ENCODE measurements around the gene CFAP210.
"Not testable (repeated sequence)": the region's sequence is repeated elsewhere in the genome, so short reads cannot be mapped to it uniquely, and the experiment has no call there.

The CFAP210 gene

GRCh38 chr2:169711751-169712509 lies 17.7 kb upstream of the CFAP210 start:
- DNase-seq (ENCODE audit: low spot score) = no peak

- no peak for DNase-seq (ENCODE audit: low spot score)
Measured at GRCh38 chr2:169709981-169710380, 15.8 kb upstream of the CFAP210 start.

GRCh38 chr2:169709331-169709730 lies 15.1 kb upstream of the CFAP210 start:
- no peak for DNase-seq (ENCODE audit: low spot score)

- no peak for DNase-seq (ENCODE audit: low spot score)
Measured at GRCh38 chr2:169707626-169708025, 13.4 kb upstream of the CFAP210 start.

- no peak for DNase-seq (ENCODE audit: low spot score)
Measured at GRCh38 chr2:169705927-169706326, 11.7 kb upstream of the CFAP210 start.

GRCh38 chr2:169704160-169704708 lies 10.0 kb upstream of the CFAP210 start:
- no peak for DNase-seq (ENCODE audit: low spot score)

- DNase-seq (ENCODE audit: low spot score) = no peak
Measured at GRCh38 chr2:169702996-169703395, 8.8 kb upstream of the CFAP210 start.

- DNase-seq (ENCODE audit: low spot score) = not testable (repeated sequence)
Measured at GRCh38 chr2:169699173-169699572, 5.0 kb upstream of the CFAP210 start.

GRCh38 chr2:169696381-169696780 lies 2.2 kb upstream of the CFAP210 start:
- no peak for DNase-seq (ENCODE audit: low spot score)

- DNase-seq (ENCODE audit: low spot score) = no peak
Measured at GRCh38 chr2:169694894-169695260, 672 bp upstream of the CFAP210 start.

- peak; percentile 30 for DNase-seq (ENCODE audit: low spot score)
Measured at GRCh38 chr2:169693360-169693759, 845 bp downstream of the CFAP210 start.

- no peak for DNase-seq (ENCODE audit: low spot score)
Measured at GRCh38 chr2:169692718-169693117, 1.5 kb downstream of the CFAP210 start.

- DNase-seq (ENCODE audit: low spot score) = no peak
Measured at GRCh38 chr2:169690958-169691357, 3.2 kb downstream of the CFAP210 start.

GRCh38 chr2:169687943-169688342 lies 6.3 kb downstream of the CFAP210 start:
- not testable (repeated sequence) for DNase-seq (ENCODE audit: low spot score)

- not testable (repeated sequence) for DNase-seq (ENCODE audit: low spot score)
Measured at GRCh38 chr2:169686825-169687224, 7.4 kb downstream of the CFAP210 start.

- DNase-seq (ENCODE audit: low spot score) = not testable (repeated sequence)
Measured at GRCh38 chr2:169684712-169685111, 9.5 kb downstream of the CFAP210 start.

GRCh38 chr2:169684135-169684565 lies 10.1 kb downstream of the CFAP210 start:
- DNase-seq (ENCODE audit: low spot score) = no peak

- no peak for DNase-seq (ENCODE audit: low spot score)
Measured at GRCh38 chr2:169683425-169684134, 10.6 kb downstream of the CFAP210 start.

GRCh38 chr2:169683054-169683424 lies 11.2 kb downstream of the CFAP210 start:
- DNase-seq (ENCODE audit: low spot score) = peak; percentile 46

GRCh38 chr2:169676850-169677249 lies 17.4 kb downstream of the CFAP210 start:
- DNase-seq (ENCODE audit: low spot score) = no peak

- no peak for DNase-seq (ENCODE audit: low spot score)
Measured at GRCh38 chr2:169676357-169676756, 17.8 kb downstream of the CFAP210 start.

- DNase-seq (ENCODE audit: low spot score) = no peak
Measured at GRCh38 chr2:169673921-169674320, 20.3 kb downstream of the CFAP210 start.

GRCh38 chr2:169673106-169673505 lies 21.1 kb downstream of the CFAP210 start:
- no peak for DNase-seq (ENCODE audit: low spot score)

Data from CD4-positive, alpha-beta T cell treated with Interleukin-2 at 100 ng/mL for 4 hours (primary cell).